VCaP (cell line): ENCODE data around the gene CKM.

ENCODE experiments used
- H3K27ac ChIP-seq: fragments of 450-650 bp; 2 replicates; pipeline ENCODE4 v1.5.1; 2017
- CTCF ChIP-seq: fragments of 450-650 bp; conservative IDR thresholded peaks from 2 replicates; pipeline ENCODE4 v1.5.1; 2017; ENCODE audit warnings: mild to moderate bottlenecking, moderate library complexity

Gene CKM

DNA sequence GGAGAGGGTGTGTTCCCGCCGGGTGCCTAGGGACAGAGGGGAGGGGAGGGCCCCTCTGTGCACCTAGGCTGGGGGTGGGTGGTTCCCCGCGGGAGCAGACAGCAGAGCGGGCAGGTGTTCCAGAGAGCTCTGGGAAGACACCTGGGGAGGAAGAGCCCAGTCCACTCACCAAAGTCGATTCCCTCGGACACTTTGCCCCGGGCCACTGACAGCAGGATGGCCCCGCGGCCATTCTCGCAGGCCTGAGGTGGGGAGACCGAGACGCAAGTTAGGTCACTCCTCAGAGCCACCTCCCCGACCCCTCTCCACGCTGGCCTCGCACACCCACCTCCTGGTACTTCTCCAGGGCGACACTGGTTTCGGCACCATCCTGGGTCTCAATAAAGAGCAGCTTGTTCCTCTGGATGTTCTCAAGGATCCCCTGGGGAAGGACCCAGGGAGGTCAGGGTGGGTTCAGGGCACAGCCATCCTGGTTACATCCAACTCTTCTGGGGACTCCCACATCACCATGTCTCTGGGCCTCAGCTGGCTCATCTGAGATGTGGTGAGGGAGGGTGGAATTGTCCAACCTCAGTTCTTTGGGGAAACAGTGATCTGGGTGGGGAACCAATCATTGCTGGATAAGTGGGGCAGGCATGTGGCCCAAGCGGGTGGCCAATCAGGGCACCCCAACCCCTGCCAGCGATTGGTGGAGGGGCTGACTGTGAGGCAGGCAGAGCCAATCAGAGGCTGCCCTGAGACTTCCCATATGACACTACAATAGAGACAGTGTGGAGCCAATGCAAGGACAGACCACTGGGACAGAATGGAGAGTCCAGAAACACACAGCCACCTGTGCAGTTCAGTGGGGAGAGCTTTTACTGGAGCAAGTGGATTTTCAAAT lies 30.5 kb upstream of the CKM start:
- TF ChIP-seq CTCF = no peak
- no peak overlapping the region for H3K27ac ChIP-seq

- no peak for TF ChIP-seq CTCF
- no peak overlapping the region for H3K27ac ChIP-seq
Measured at GRCh38 chr19:45352471-45352870, 29.8 kb upstream of the CKM start.

- H3K27ac ChIP-seq = no peak overlapping the region
- TF ChIP-seq CTCF = no peak
Measured at GRCh38 chr19:45352062-45352461, 29.4 kb upstream of the CKM start.

- no peak for TF ChIP-seq CTCF
- H3K27ac ChIP-seq = no peak overlapping the region
Measured at GRCh38 chr19:45351401-45351952, 28.8 kb upstream of the CKM start.

- no peak overlapping the region for H3K27ac ChIP-seq
- no peak for TF ChIP-seq CTCF
Measured at GRCh38 chr19:45350477-45351058, 27.9 kb upstream of the CKM start.

DNA sequence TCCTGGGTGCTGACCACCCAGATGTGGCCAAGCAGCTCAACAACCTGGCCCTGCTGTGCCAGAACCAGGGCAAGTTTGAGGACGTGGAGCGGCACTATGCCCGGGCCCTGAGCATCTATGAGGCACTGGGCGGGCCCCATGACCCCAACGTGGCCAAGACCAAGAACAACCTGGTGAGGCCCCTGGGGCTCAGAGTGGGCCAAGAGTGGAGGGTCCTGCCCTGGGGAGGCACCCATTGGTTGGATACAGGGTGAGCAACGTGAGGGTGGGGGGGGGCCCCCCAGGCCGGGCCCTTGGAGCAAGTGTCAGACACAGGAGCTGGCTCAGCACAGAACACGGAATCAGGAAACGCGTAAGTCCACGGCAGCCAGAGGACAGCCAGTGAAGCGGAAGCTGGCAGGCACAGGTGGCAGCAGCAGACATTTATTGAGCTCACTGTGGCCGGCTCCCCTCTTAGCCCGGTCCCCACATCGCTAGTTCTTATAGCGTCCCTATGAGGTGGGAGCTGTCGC lies 26.8 kb upstream of the CKM start:
- no peak for TF ChIP-seq CTCF
- H3K27ac ChIP-seq = no peak overlapping the region

GRCh38 chr19:45349126-45349415 lies 26.4 kb upstream of the CKM start:
- TF ChIP-seq CTCF = no peak
- no peak overlapping the region for H3K27ac ChIP-seq
